Omental fat pad (tissue), 4 donors: Measurements from ENCODE around the gene GP9. TPM values are rescaled to one million over a fixed set of nuclear protein-coding genes. Genes with fewer than 3 reads are reported as not detected.

Source experiments
- ATAC-seq: fragments of 150-250 bp; one replicate; pipeline ENCODE4 v1.9.1; 2016; ENCODE audit warnings: mild to moderate bottlenecking, moderate library complexity; ENCODE audit not compliant: low FRiP score
- DNase-seq: peaks from one replicate; pipeline ENCODE4 v3.0.0-alpha.2; 2019; ENCODE audit warnings: low spot score
- total RNA-seq, 4 donors: library from RNA; depleted of rRNA; stranded (reverse); fragments of >200 nt; gene quantifications; one replicate each; pipeline ENCODE4 v1.1.0, GENCODE V29; 2016
- TF ChIP-seq, protein P1 (sequence below), 3 donors: fragments of 450-650 bp; IDR thresholded peaks; one replicate each; pipeline ENCODE4 v1.5.1; 2016 to 2017; ENCODE audit warnings: antibody characterized with exemption in 3 of 3, mild to moderate bottlenecking in 3 of 3, moderate library complexity in 2 of 3

Gene GP9
- not detected for total RNA-seq

DNA sequence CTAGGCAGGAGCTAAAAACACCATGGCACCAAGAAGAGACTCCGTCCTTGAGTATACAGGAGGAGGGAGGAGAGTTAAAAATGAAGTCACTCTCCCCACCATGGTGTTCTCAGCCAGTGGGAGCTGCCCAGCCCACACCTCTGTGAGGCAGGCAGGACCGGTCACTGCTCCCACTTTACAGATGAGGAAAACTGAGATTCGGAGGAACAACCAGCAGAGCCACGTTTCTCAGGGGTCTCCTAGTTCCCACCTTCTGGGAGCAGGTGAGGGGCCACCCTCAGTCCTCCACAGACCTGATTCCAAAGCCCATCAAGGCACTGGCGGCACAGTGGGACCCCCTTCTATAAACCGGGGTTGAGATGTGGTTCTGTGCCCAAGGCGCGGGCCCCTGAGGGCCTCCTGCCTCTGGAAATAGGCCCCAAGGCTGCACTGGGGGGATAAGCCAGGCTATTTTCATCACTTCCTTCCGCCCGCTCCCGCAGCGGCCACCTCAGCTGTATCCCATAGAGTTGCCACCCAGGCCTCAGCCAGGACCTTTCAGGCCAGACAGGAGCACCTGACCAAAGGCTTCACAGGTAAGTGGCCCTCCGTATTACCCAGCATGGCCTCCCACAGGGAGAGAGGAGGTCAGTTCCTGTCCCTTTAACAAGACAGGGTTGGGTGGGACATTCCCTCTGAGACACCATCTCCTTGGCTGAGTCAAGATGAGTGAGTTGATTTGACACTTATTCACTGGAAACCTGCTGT, at the start of gene GP9:
Gene GP9 (plus strand): TSS at position 504 of the 747 bp plus-strand sequence. CDS start 961 bp downstream, outside the sequence.
- ATAC-seq (no peak), DNase-seq (no peak)
- TF ChIP-seq, protein P1, sequence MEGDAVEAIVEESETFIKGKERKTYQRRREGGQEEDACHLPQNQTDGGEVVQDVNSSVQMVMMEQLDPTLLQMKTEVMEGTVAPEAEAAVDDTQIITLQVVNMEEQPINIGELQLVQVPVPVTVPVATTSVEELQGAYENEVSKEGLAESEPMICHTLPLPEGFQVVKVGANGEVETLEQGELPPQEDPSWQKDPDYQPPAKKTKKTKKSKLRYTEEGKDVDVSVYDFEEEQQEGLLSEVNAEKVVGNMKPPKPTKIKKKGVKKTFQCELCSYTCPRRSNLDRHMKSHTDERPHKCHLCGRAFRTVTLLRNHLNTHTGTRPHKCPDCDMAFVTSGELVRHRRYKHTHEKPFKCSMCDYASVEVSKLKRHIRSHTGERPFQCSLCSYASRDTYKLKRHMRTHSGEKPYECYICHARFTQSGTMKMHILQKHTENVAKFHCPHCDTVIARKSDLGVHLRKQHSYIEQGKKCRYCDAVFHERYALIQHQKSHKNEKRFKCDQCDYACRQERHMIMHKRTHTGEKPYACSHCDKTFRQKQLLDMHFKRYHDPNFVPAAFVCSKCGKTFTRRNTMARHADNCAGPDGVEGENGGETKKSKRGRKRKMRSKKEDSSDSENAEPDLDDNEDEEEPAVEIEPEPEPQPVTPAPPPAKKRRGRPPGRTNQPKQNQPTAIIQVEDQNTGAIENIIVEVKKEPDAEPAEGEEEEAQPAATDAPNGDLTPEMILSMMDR (IDR thresholded peaks at IDR 0.05), result no peak

- no peak for DNase-seq
- TF ChIP-seq, protein P1 (IDR thresholded peaks at IDR 0.05), result no peak
- ATAC-seq, result no peak
Observed at GRCh38 chr3:129013491-129013891, 47.1 kb upstream of the GP9 start.

- no peak for ATAC-seq
- DNase-seq, result no peak
- TF ChIP-seq, protein P1 (IDR thresholded peaks at IDR 0.05), result no peak
Observed at GRCh38 chr3:129014148-129014547, 46.4 kb upstream of the GP9 start.

DNA sequence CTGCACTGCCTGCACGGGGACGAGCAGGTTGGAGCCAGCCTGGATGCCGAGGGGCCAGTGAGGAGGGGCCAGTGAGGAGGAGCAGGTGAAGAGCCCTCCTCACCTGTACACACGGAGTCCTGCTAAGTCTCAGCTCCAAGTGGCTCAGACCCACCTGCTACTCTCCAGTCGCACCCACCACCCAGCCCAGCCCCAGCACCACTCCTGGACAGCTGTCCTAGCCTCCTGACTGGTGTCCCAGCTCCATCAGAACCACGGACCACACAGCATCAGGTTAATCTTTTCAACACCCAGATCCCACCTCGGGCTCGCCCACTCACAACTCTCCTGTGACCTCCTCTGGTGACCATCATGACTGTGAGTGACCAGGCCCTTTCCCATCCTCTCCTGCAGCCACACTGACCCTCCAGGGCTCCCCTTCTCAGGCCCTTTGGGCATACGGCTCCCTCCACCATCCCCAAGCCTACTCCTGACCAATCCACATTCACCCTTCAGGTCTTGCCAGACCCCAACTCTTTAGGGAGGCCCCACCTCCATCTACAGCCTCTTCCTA, 45.7 kb upstream of the GP9 start:
- ATAC-seq (no peak), DNase-seq (no peak)
- TF ChIP-seq, protein P1 (IDR thresholded peaks at IDR 0.05), result no peak

GRCh38 chr3:129015388-129016105, 45.0 kb upstream of the GP9 start:
- ATAC-seq (no peak), DNase-seq (no peak)
- TF ChIP-seq, protein P1 (IDR thresholded peaks at IDR 0.05), result no peak

- DNase-seq, result no peak
- ATAC-seq, result no peak
- TF ChIP-seq, protein P1 (IDR thresholded peaks at IDR 0.05), result no peak
Observed at GRCh38 chr3:129016356-129016719, 44.2 kb upstream of the GP9 start.
